Pancreas (tissue), 10 donors: ENCODE measurements around the gene SORCS2. TPM values are rescaled to one million over a fixed set of nuclear protein-coding genes. Genes with fewer than 3 reads are reported as not detected.

ENCODE experiments used
- ATAC-seq, 4 donors: fragments of 200-7000 bp; cut with Tn5 transposase; one replicate each; pipeline versions ENCODE4 v1.8.0 to v1.9.1; 2020; ENCODE audit warnings: mild to moderate bottlenecking in 4 of 4, moderate library complexity in 4 of 4
- DNase-seq, 6 donors: peaks; one replicate each; pipeline ENCODE4 v3.0.0-alpha.2; 2020
- FAIRE-seq: peaks from 2 replicates; lab custom pipeline; 2012; peaks lifted over from hg19 to GRCh38; lab: Jason Lieb, UNC
- H3K27ac ChIP-seq, 4 donors: fragments of 200-600 bp; sonication (generic); 1 replicate in 3 of 4; 2 replicates in 1 of 4; pipeline versions ENCODE4 v1.5.0 to v1.8.0; 2020
- H3K27me3 ChIP-seq, 4 donors: fragments of 200-600 bp; one replicate each; pipeline ENCODE4 v1.8.0; 2021
- H3K36me3 ChIP-seq, 3 donors: fragments of 200-600 bp; sonication (generic) in 1 of 3; one replicate each; pipeline versions ENCODE4 v1.5.0 to v1.8.0; 2020 to 2021
- H3K4me1 ChIP-seq, 3 donors: fragments of 200-600 bp; one replicate each; pipeline ENCODE4 v1.8.0; 2021
- H3K4me3 ChIP-seq, 4 donors: fragments of 200-600 bp; sonication (generic) in 2 of 4; one replicate each; pipeline versions ENCODE4 v1.5.0 to v1.8.0; 2020 to 2021
- H3K9me3 ChIP-seq, 4 donors: fragments of 200-600 bp; one replicate each; pipeline ENCODE4 v1.8.0; 2021
- WGBS, 2 donors: extraction: QIAGEN DNeasy Blood & Tissue Kit; methylation state at CpG; one replicate each; pipeline ENCODE4 v1.1.7; 2013; 5-methylcytosine and 5-hydroxymethylcytosine counted together
- intact Hi-C, 3 donors: fragments of 100-400 bp; cut with DNase I; formaldehyde crosslinking; loops; one replicate each; pipeline versions ENCODE4 v1.11.1 to v1.14.2; 2022
- polyA plus RNA-seq, 2 donors: library from polyadenylated mRNA; stranded (reverse); fragments of 200-250 nt; gene quantifications; one replicate each; pipeline ENCODE4 v1.2.3, GENCODE V29; 2013
- total RNA-seq, 6 donors: library from RNA; stranded (reverse); fragmentation: NEBNext Ultra II Directional in 4 of 6; extraction: Animal tissue kit (Norgen Biotek cat#: 25700) in 4 of 6; gene quantifications; one replicate each; pipeline versions ENCODE4 v1.2.1 to v1.2.4, GENCODE V29; 2021 to 2023
- TF ChIP-seq, protein P1 (sequence below), 4 donors: fragments of 200-600 bp; sonication (generic) in 3 of 4; IDR thresholded peaks; one replicate each; pipeline versions ENCODE4 v1.5.0 to v1.8.0; 2021; ENCODE audit warnings: antibody characterized with exemption in 4 of 4
- donor health status: healthy with polysubstance abuse.
- donor health status: DM: no; HTN: no; CAD: no; lungs with moderate emphysema.
- donor health status: DM: no; HTN: no; CAD: no.
- donor health status: control.
- donor health status: control.
- donor health status: Bipolar disorder and iron deficiency.
- donor health status: DM: yes; HTN: yes; CAD: no.
- donor health status: DM: no; HTN: no; CAD: no.
- donor health status: DM: no; HTN: no; CAD: no.
- donor health status: DM: yes; HTN: yes; CAD: no.

SORCS2 gene
- total and polyA plus RNA-seq, 8 donors: 0.14 to 1.7 (median 0.42) TPM

GRCh38 chr4:7779432-7779768, 587.1 kb downstream of the SORCS2 start:
- FAIRE-seq (no peak), ATAC-seq (no peak), DNase-seq (no peak)
- Histone ChIP-seq H3K4me3 (no peak overlapping the region), H3K27me3 (no peaks in the 10 kb centered on the region), H3K27ac (no peak overlapping the region), H3K9me3 (no peaks in the 10 kb centered on the region), H3K4me1 (no peaks in the 10 kb centered on the region), H3K36me3 (peaks cover 0 to 15% (median 3%) of the 10 kb centered on the region in 3 donors)
- intact Hi-C loops: no loop called here
- TF ChIP-seq, protein P1, sequence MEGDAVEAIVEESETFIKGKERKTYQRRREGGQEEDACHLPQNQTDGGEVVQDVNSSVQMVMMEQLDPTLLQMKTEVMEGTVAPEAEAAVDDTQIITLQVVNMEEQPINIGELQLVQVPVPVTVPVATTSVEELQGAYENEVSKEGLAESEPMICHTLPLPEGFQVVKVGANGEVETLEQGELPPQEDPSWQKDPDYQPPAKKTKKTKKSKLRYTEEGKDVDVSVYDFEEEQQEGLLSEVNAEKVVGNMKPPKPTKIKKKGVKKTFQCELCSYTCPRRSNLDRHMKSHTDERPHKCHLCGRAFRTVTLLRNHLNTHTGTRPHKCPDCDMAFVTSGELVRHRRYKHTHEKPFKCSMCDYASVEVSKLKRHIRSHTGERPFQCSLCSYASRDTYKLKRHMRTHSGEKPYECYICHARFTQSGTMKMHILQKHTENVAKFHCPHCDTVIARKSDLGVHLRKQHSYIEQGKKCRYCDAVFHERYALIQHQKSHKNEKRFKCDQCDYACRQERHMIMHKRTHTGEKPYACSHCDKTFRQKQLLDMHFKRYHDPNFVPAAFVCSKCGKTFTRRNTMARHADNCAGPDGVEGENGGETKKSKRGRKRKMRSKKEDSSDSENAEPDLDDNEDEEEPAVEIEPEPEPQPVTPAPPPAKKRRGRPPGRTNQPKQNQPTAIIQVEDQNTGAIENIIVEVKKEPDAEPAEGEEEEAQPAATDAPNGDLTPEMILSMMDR (IDR thresholded peaks at IDR 0.05): no peak
- WGBS, 2 donors: 78 to 84% methylated on average over 5 of the region's 5 CpGs

DNA sequence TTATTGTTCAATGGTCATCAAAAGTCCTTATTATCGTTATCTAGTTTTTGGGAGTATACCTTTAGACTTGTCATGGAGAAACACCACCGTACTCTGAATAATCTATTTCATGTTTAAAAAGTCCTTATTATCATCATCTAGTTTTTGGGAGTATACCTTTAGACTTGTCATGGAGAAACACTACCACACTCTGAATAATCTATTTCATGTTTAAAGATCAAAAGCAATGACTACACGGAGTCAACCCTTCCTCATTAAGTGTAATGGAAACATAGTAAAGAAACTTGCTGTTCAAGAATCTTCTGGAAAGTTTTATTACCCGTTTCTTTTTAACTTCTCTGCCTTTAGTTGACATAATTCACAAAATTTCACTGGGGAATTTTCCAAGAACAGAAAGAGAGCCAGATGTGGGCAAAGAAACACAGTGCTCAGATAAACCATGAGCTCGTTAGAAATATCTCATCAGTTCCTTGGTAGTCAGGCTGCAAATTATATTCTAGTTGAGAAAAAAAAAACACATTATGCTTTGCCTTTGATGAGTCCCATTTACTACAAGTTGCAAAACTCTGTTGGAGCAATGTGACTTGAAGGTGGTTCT, 588.5 kb downstream of the SORCS2 start:
- H3K27ac ChIP-seq: no peak overlapping the region
- no peaks in the 10 kb centered on the region for H3K4me1 ChIP-seq
- WGBS, 2 donors: 80 to 85% methylated on average over 5 of the region's 5 CpGs
- no peak for FAIRE-seq
- no peak for DNase-seq
- ATAC-seq: no peak
- intact Hi-C loops: no loop called here
- peaks cover 0 to 15% (median 3%) of the 10 kb centered on the region in 3 donors for H3K36me3 ChIP-seq
- H3K9me3 ChIP-seq: no peaks in the 10 kb centered on the region
- no peak overlapping the region for H3K4me3 ChIP-seq
- TF ChIP-seq, protein P1 (IDR thresholded peaks at IDR 0.05): no peak
- H3K27me3 ChIP-seq: no peaks in the 10 kb centered on the region

GRCh38 chr4:7781366-7781765, 589.0 kb downstream of the SORCS2 start:
- ATAC-seq (no peak), FAIRE-seq (no peak), DNase-seq (no peak)
- Histone ChIP-seq H3K4me1 (no peaks in the 10 kb centered on the region), H3K36me3 (peaks cover 0 to 15% (median 3%) of the 10 kb centered on the region in 3 donors), H3K27ac (no peak overlapping the region), H3K27me3 (no peaks in the 10 kb centered on the region), H3K9me3 (no peaks in the 10 kb centered on the region), H3K4me3 (no peak overlapping the region)
- intact Hi-C loops: no loop called here
- 86 to 90% methylated on average over 13 of the region's 13 CpGs for WGBS, 2 donors
- TF ChIP-seq, protein P1 (IDR thresholded peaks at IDR 0.05): no peak

- WGBS, 2 donors: 90 to 92% methylated on average over 17 of the region's 17 CpGs
- Histone ChIP-seq H3K36me3 (peaks cover 0 to 12% (median 3%) of the 10 kb centered on the region in 3 donors), H3K4me1 (no peaks in the 10 kb centered on the region), H3K27me3 (no peaks in the 10 kb centered on the region), H3K9me3 (no peaks in the 10 kb centered on the region), H3K4me3 (no peak overlapping the region), H3K27ac (no peak overlapping the region)
- no peak for DNase-seq
- FAIRE-seq: no peak
- no peak for ATAC-seq
- TF ChIP-seq, protein P1 (IDR thresholded peaks at IDR 0.05): no peak
- intact Hi-C loops: no loop called here
Observed at GRCh38 chr4:7781993-7782392, 589.7 kb downstream of the SORCS2 start.

DNA sequence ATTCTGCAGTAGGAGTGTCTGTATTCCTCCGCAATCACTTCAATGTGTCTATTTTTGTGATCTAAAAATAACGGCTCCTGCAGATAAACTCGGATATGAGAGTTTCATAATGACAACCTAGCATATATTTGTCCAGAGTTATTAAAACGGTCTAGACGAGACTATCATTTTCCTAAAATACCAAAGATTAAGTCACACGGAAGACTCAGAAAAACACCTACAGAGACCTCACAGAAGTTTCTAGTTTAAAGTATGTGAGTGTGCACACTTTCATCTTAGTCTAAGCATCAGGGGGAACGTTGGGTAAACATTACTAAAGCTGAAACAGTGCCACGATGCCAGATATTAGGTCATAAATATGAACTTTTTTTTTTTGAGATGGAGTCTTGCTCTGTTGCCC, 590.4 kb downstream of the SORCS2 start:
- Histone ChIP-seq H3K27me3 (no peaks in the 10 kb centered on the region), H3K36me3 (peaks cover 0 to 5% (median 3%) of the 10 kb centered on the region in 3 donors), H3K4me3 (no peak overlapping the region), H3K27ac (no peak overlapping the region), H3K9me3 (no peaks in the 10 kb centered on the region), H3K4me1 (no peaks in the 10 kb centered on the region)
- DNase-seq (no peak), ATAC-seq (no peak), FAIRE-seq (no peak)
- intact Hi-C loops: no loop called here
- WGBS, 2 donors: 59 to 61% methylated on average over 8 of the region's 8 CpGs
- TF ChIP-seq, protein P1 (IDR thresholded peaks at IDR 0.05): no peak
